Measurements from ENCODE around the gene BMAL2.

DNA sequence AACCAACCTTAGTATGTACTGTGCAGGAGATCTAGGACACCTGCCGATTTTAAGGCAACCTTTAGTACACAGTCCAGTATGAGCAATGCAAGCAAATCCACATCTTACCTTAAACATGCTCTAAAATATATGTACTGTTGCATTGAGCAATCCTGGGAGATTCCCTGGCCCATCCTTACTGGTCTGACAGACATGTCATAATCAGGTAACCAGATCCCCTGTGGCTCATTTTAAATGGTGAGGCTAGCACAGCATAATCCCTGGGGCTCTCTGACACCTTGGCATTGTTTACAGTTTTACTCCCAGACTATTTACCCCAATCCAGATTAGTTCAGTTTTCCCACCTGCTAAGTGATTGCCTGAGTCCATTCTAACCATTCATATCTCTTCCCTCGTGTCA is 15.1 kb downstream of the BMAL2 start:
- TF ChIP-seq SPI1 (IDR thresholded peaks at IDR 0.05; ENCODE audit: low read depth, low read length): no peak
- no peak for TF ChIP-seq POLR2A (IDR thresholded peaks at IDR 0.05; ENCODE audit: low read depth, low read length)
